ENCODE results near the gene SGCD.

DNA sequence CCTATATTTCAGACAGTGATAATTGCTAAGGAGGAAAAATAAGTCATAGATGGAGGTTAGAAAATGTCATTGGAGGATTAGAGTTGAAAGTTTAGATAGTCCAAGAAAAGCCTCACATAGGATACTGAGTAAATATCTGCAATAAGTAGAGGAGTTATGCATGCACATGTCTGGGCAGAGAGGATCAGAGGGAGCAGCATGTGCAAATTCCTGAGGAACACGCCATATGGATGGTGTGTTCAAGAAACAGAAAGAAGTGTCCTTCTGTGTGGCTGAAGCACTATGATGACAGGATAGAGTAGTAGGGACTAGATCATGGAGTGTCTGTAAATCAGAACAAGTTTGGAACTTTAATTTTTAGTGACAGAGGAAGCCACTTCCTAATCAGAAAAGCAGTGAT lies 52.2 kb downstream of the SGCD start:
- TF ChIP-seq, protein P1, sequence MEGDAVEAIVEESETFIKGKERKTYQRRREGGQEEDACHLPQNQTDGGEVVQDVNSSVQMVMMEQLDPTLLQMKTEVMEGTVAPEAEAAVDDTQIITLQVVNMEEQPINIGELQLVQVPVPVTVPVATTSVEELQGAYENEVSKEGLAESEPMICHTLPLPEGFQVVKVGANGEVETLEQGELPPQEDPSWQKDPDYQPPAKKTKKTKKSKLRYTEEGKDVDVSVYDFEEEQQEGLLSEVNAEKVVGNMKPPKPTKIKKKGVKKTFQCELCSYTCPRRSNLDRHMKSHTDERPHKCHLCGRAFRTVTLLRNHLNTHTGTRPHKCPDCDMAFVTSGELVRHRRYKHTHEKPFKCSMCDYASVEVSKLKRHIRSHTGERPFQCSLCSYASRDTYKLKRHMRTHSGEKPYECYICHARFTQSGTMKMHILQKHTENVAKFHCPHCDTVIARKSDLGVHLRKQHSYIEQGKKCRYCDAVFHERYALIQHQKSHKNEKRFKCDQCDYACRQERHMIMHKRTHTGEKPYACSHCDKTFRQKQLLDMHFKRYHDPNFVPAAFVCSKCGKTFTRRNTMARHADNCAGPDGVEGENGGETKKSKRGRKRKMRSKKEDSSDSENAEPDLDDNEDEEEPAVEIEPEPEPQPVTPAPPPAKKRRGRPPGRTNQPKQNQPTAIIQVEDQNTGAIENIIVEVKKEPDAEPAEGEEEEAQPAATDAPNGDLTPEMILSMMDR (tag by site-specific recombination; IDR thresholded peaks at IDR 0.05) = no peak
- TF ChIP-seq ZNF777 (tag by site-specific recombination; IDR thresholded peaks at IDR 0.05; ENCODE audit: borderline replicate concordance) = no peak
- no peak for TF ChIP-seq TRIM28 (IDR thresholded peaks at IDR 0.05; ENCODE audit: borderline replicate concordance, low read length)
- TF ChIP-seq MEIS1 (CRISPR knock-in tag; IDR thresholded peaks at IDR 0.05; ENCODE audit: borderline replicate concordance) = no peak
- TF ChIP-seq, protein P2, sequence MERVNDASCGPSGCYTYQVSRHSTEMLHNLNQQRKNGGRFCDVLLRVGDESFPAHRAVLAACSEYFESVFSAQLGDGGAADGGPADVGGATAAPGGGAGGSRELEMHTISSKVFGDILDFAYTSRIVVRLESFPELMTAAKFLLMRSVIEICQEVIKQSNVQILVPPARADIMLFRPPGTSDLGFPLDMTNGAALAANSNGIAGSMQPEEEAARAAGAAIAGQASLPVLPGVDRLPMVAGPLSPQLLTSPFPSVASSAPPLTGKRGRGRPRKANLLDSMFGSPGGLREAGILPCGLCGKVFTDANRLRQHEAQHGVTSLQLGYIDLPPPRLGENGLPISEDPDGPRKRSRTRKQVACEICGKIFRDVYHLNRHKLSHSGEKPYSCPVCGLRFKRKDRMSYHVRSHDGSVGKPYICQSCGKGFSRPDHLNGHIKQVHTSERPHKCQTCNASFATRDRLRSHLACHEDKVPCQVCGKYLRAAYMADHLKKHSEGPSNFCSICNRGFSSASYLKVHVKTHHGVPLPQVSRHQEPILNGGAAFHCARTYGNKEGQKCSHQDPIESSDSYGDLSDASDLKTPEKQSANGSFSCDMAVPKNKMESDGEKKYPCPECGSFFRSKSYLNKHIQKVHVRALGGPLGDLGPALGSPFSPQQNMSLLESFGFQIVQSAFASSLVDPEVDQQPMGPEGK (tag by site-specific recombination; IDR thresholded peaks at IDR 0.05) = no peak
- TF ChIP-seq ZNF24 (tag by site-specific recombination; IDR thresholded peaks at IDR 0.05) = no peak
- no peak for TF ChIP-seq KLF10 (tag by site-specific recombination; IDR thresholded peaks at IDR 0.05)
- no peak for TF ChIP-seq ZNF561 (tag by site-specific recombination; IDR thresholded peaks at IDR 0.05; ENCODE audit: borderline replicate concordance)
- TF ChIP-seq BCL11A (tag by site-specific recombination; IDR thresholded peaks at IDR 0.05; ENCODE audit: low read depth) = no peak
- TF ChIP-seq ZNF114 (tag by site-specific recombination; IDR thresholded peaks at IDR 0.05) = no peak

Measured in HEK293 (cell line).